ENCODE data around the gene INSR. TPM values are rescaled to one million over a fixed set of nuclear protein-coding genes. Genes with fewer than 3 reads are reported as not detected.

Gene INSR
- total and polyA plus RNA-seq, 12 donors = 20.2 to 157 (median 99.0) TPM

DNA sequence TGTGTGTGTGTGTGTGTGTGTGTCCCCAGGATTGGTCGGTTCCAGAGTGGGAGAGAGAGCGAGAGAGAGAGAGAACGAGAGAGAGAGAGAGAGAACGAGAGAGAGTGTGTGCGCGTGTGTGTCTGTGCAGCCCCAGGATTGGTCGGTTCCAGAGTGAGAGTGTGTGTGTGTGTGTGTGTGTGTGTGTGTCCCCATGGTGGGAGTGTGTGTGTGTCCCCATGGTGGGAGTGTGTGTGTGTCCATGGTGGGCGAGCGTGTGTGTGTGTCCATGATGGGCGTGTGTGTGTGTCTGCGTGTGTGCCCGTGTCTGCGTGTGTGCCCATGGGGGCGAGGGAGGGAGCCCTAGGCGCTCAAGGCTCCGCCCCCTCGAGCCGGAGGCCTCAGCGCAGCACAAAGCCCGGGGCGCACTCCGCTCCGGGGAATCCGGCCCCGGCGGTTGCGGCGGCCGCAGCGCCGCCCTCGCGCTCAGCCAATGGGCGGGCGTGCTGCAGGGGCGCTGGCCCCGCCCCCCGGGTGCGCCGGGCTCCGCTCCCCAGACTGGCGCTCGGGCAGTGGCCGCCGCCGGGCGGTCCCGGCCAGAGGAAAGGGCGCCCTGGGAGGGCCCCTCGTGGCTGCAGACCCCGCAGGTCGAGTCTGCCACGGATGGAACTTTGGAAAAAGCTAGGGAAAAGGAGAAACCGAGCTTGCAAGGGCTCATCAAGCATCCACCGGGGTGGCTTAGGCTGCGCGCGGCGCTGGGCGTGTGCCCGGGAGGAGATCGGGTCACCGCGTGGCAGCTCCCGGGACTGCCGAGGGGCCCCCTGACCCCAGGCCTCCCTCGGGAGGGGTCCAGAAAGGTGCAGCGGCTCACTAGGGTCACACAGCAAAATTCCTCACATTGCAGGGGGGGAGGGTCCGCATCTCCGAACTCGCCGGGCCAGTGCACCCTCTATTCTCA lies 96.2 kb downstream of the INSR start:
- TF ChIP-seq, protein P1, sequence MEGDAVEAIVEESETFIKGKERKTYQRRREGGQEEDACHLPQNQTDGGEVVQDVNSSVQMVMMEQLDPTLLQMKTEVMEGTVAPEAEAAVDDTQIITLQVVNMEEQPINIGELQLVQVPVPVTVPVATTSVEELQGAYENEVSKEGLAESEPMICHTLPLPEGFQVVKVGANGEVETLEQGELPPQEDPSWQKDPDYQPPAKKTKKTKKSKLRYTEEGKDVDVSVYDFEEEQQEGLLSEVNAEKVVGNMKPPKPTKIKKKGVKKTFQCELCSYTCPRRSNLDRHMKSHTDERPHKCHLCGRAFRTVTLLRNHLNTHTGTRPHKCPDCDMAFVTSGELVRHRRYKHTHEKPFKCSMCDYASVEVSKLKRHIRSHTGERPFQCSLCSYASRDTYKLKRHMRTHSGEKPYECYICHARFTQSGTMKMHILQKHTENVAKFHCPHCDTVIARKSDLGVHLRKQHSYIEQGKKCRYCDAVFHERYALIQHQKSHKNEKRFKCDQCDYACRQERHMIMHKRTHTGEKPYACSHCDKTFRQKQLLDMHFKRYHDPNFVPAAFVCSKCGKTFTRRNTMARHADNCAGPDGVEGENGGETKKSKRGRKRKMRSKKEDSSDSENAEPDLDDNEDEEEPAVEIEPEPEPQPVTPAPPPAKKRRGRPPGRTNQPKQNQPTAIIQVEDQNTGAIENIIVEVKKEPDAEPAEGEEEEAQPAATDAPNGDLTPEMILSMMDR (IDR thresholded peaks at IDR 0.05) = peak in 6 of 9 donors; percentile 12 to 34 (median 23)
- Histone ChIP-seq H3K9me3 (no peaks in the 10 kb centered on the region), H3K27me3 (no peaks in the 10 kb centered on the region), H3K4me1 (peaks cover 5 to 35% (median 19%) of the 10 kb centered on the region in 9 donors), H3K36me3 (no peaks in the 10 kb centered on the region), H3K27ac (peak overlapping the region; percentile 64 to 92 (median 84)), H3K4me3 (peak overlapping the region; percentile 49 to 90 (median 74))
- intact Hi-C loops (cut with DNase I) = loop anchor here in 9 of 10 donors (1.0 to 10.0 kb wide), 5 partner anchors 41 to 97 kb away; partner anchors contain the start of gene INSR (in 8 of the 9)
- ATAC-seq = peak; percentile 92 to 95 (median 94)
- peak; percentile 91 to 93 for DNase-seq
- 1 to 2% methylated on average over 54 to 72 of the region's 72 CpGs for WGBS, 2 donors

DNA sequence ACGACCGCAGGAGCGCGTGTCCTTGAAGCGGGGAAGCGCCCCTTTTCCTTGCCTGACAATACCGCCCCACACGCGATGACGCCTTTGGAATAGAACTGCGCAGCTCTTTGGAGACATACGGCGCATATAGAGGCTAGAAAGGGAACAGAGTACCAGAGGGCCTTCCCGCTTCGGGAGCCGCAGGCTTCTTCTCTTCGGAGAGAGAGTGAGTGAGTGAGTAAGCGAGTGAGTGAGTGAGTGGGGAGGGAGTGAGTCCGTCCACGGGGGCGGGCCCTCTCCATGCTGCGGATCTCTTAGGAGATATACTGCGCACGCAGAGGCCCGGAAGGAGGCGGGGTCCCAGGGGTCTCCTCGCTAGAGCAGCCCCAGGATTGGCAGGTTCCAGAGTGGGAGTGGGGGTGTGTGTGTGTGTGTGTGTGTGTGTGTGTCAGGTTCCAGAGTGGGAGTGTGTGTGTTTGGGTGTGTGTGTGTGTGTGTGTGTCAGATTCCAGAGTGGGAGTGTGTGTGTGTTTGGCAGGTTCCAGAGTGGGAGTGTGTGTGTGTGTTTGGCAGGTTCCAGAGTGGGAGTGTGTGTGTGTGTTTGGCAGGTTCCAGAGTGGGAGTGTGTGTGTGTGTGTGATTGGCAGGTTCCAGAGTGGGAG lies 97.0 kb downstream of the INSR start:
- TF ChIP-seq, protein P1 (IDR thresholded peaks at IDR 0.05) = no peak
- Histone ChIP-seq H3K4me3 (peak overlapping the region in 9 of 10 donors; percentile 15 to 90 (median 70)), H3K27ac (peak overlapping the region; percentile 57 to 92 (median 86)), H3K4me1 (peaks cover 5 to 42% (median 26%) of the 10 kb centered on the region in 9 donors), H3K9me3 (no peaks in the 10 kb centered on the region), H3K27me3 (no peaks in the 10 kb centered on the region), H3K36me3 (no peaks in the 10 kb centered on the region)
- DNase-seq = peak; percentile 89 to 92
- 1% methylated on average over 27 of the region's 27 CpGs for WGBS, 2 donors
- intact Hi-C loops (cut with DNase I) = loop anchor here in 7 of 10 donors (5.0 to 10.0 kb wide), 3 partner anchors 40 to 98 kb away; partner anchors contain the start of gene INSR (in 5 of the 7)
- peak; percentile 81 to 94 (median 88) for ATAC-seq

DNA sequence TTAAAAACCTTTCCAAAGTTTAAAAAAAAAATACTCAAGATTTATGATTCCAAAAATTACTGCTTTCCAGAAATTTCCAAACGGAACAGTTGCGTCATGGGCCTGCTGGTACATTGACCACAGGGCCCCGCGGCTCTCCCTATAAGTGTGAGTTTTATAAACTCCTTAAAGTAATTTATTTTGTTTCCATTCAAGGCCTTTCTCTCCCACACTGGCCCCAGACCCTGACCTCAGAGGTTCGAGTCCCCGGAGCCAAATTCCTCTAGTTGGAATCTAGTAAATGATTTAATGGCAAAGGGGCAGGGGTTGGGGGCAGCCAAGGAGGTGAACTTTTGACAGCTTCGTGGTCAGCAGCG lies 97.5 kb downstream of the INSR start:
- intact Hi-C loops (cut with DNase I) = loop anchor here in 7 of 10 donors (5.0 to 10.0 kb wide), 3 partner anchors 39 to 98 kb away; partner anchors contain the start of gene INSR (in 5 of the 7)
- Histone ChIP-seq H3K27me3 (no peaks in the 10 kb centered on the region), H3K9me3 (no peaks in the 10 kb centered on the region), H3K4me3 (peak overlapping the region in 9 of 10 donors; percentile 15 to 90 (median 70)), H3K4me1 (peaks cover 5 to 47% (median 27%) of the 10 kb centered on the region in 9 donors), H3K27ac (peak overlapping the region; percentile 57 to 87 (median 84)), H3K36me3 (no peaks in the 10 kb centered on the region)
- ATAC-seq (no peak), DNase-seq (peak in 1 of 2 donors; percentile 25)
- TF ChIP-seq, protein P1 (IDR thresholded peaks at IDR 0.05) = no peak
- WGBS, 2 donors = 41 to 42% methylated on average over 8 of the region's 8 CpGs

DNA sequence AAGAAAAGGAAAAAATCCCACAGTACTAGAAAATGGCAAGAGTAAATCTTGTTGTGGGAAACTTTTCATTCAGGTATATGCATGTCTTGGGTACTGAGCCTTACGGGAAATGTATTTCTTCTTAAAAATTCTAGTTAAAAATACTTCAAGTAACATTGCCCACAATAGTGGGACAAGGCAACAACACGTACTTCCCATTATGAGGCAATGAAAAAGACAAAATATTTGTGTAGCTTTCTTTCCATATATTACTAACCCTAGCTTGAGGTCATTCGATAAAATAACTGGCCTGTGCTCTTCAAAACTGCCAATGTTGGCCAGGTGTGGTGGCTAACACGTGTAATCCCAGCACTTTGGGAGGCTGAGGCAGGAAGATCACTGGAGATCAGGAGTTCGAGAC lies 99.2 kb downstream of the INSR start:
- no peak overlapping the region for H3K4me3 ChIP-seq
- H3K9me3 ChIP-seq = no peaks in the 10 kb centered on the region
- peak overlapping the region in 1 of 10 donors; percentile 35 for H3K27ac ChIP-seq
- intact Hi-C loops (cut with DNase I) = loop anchor here in 7 of 10 donors (5.0 to 10.0 kb wide), 3 partner anchors 38 to 100 kb away; partner anchors contain the start of gene INSR (in 5 of the 7)
- DNase-seq = no peak
- H3K36me3 ChIP-seq = no peaks in the 10 kb centered on the region
- 94 to 96% methylated on average over 5 of the region's 5 CpGs for WGBS, 2 donors
- no peak for ATAC-seq
- TF ChIP-seq, protein P1 (IDR thresholded peaks at IDR 0.05) = no peak
- peaks cover 5 to 47% (median 23%) of the 10 kb centered on the region in 9 donors for H3K4me1 ChIP-seq
- H3K27me3 ChIP-seq = no peaks in the 10 kb centered on the region

Measured in heart right ventricle (tissue), 16 donors.